ENCODE measurements around the gene PARVB. TPM values are rescaled to one million over a fixed set of nuclear protein-coding genes. Genes with fewer than 3 reads are reported as not detected.

The PARVB gene
- polyA plus RNA-seq, 1 donor (not counting 4 experiments of a cell fraction or from before 2014, with no cell fraction given), result 10.5 TPM

GRCh38 chr22:44108076-44108475 lies 84.0 kb downstream of the PARVB start:
- no peak for DNase-seq (ENCODE audit: low read depth, low spot score)
- Histone ChIP-seq H3K9me1 (ENCODE audit: control insufficient read depth, extremely low read depth, insufficient read depth, low read length) (no peaks in the 10 kb centered on the region), H3K4me3 (ENCODE audit: control insufficient read depth in 2 of 3, extremely low read depth in 1 of 3, insufficient read depth in 2 of 3, low read depth in 1 of 3, low read length in 3 of 3) (no peak overlapping the region), H3K9me3 (ENCODE audit: control insufficient read depth, low read depth, low read length) (no peaks in the 10 kb centered on the region), H3K36me3 (ENCODE audit: control insufficient read depth in 2 of 2, extremely low read depth in 1 of 2, insufficient read depth in 2 of 2, low read length in 2 of 2) (no peaks in the 10 kb centered on the region), H3K79me2 (ENCODE audit: control insufficient read depth, insufficient read depth, low read length) (no peaks in the 10 kb centered on the region), H3K27ac (ENCODE audit: control insufficient read depth, insufficient read depth, low read length) (no peak overlapping the region), H3K9ac (ENCODE audit: control insufficient read depth, extremely low read depth, insufficient read depth, low read length) (no peak overlapping the region), H2AFZ (ENCODE audit: control insufficient read depth, low read length) (no peak overlapping the region), H4K20me1 (ENCODE audit: control insufficient read depth, extremely low read depth, insufficient read depth, low read length) (no peaks in the 10 kb centered on the region), H3K4me1 (ENCODE audit: control insufficient read depth, extremely low read depth, insufficient read depth, low read length) (no peaks in the 10 kb centered on the region), H3K27me3 (ENCODE audit: control insufficient read depth, extremely low read depth, insufficient read depth, low read length) (no peaks in the 10 kb centered on the region), H3K4me2 (ENCODE audit: control insufficient read depth, extremely low read depth, insufficient read depth, low read depth, low read length) (no peak overlapping the region)
- no peak for FAIRE-seq
- dilution Hi-C loops (cut with MboI; ENCODE audit: extremely low pct_ligation_motif_present, low sequenced_read_pairs), result no loop called here
- TF ChIP-seq CTCF (optimal IDR thresholded peaks at IDR 0.05 in 1 of 3, IDR thresholded peaks at IDR 0.05 in 1 of 3, conservative IDR thresholded peaks at IDR 0.05 in 1 of 3; ENCODE audit: extremely low read depth in 1 of 3, insufficient read depth in 2 of 3, low read length in 3 of 3) (no peak), EZH2 (IDR thresholded peaks at IDR 0.05; ENCODE audit: low read length) (no peak)

- H3K27me3 ChIP-seq (ENCODE audit: control insufficient read depth, extremely low read depth, insufficient read depth, low read length), result no peaks in the 10 kb centered on the region
- dilution Hi-C loops (cut with MboI; ENCODE audit: extremely low pct_ligation_motif_present, low sequenced_read_pairs), result no loop called here
- H3K4me1 ChIP-seq (ENCODE audit: control insufficient read depth, extremely low read depth, insufficient read depth, low read length), result no peaks in the 10 kb centered on the region
- H3K79me2 ChIP-seq (ENCODE audit: control insufficient read depth, insufficient read depth, low read length), result no peaks in the 10 kb centered on the region
- H3K9ac ChIP-seq (ENCODE audit: control insufficient read depth, extremely low read depth, insufficient read depth, low read length), result no peak overlapping the region
- H3K9me1 ChIP-seq (ENCODE audit: control insufficient read depth, extremely low read depth, insufficient read depth, low read length), result no peaks in the 10 kb centered on the region
- H4K20me1 ChIP-seq (ENCODE audit: control insufficient read depth, extremely low read depth, insufficient read depth, low read length), result no peaks in the 10 kb centered on the region
- H3K4me3 ChIP-seq (ENCODE audit: control insufficient read depth in 2 of 3, extremely low read depth in 1 of 3, insufficient read depth in 2 of 3, low read depth in 1 of 3, low read length in 3 of 3), result no peak overlapping the region
- H3K36me3 ChIP-seq (ENCODE audit: control insufficient read depth in 2 of 2, extremely low read depth in 1 of 2, insufficient read depth in 2 of 2, low read length in 2 of 2), result no peaks in the 10 kb centered on the region
- no peak for FAIRE-seq
- no peak overlapping the region for H2AFZ ChIP-seq (ENCODE audit: control insufficient read depth, low read length)
- H3K4me2 ChIP-seq (ENCODE audit: control insufficient read depth, extremely low read depth, insufficient read depth, low read depth, low read length), result no peak overlapping the region
- TF ChIP-seq EZH2 (IDR thresholded peaks at IDR 0.05; ENCODE audit: low read length), result no peak
- no peak for TF ChIP-seq CTCF (optimal IDR thresholded peaks at IDR 0.05 in 1 of 3, IDR thresholded peaks at IDR 0.05 in 1 of 3, conservative IDR thresholded peaks at IDR 0.05 in 1 of 3; ENCODE audit: extremely low read depth in 1 of 3, insufficient read depth in 2 of 3, low read length in 3 of 3)
- H3K9me3 ChIP-seq (ENCODE audit: control insufficient read depth, low read depth, low read length), result no peaks in the 10 kb centered on the region
- no peak overlapping the region for H3K27ac ChIP-seq (ENCODE audit: control insufficient read depth, insufficient read depth, low read length)
- no peak for DNase-seq (ENCODE audit: low read depth, low spot score)
Observed at GRCh38 chr22:44108806-44109385, 84.8 kb downstream of the PARVB start.
